ENCODE results near the gene AGBL4.
A peak's percentile ranks its signal among the peaks of the same experiment; 100 is the strongest.
"Not testable (repeated sequence)": the region's sequence is repeated elsewhere in the genome, so short reads cannot be mapped to it uniquely, and the experiment has no call there.

AGBL4 gene

GRCh38 chr1:50023292-50024159 is at the start of gene AGBL4:
Gene AGBL4 (minus strand): TSS chr1:50023954.
- ATAC-seq (peak; percentile 60), DNase-seq (no peak)
- Mint-ChIP-seq H3K9me3 (peaks cover 0 to 9% of the 10 kb centered on the region in 2 donors), H3K27me3 (peaks cover 6% of the 10 kb centered on the region), H3K4me1 (peaks cover 6% of the 10 kb centered on the region), H3K27ac (no peak within 1 kb of the TSS), H3K4me3 (peak within 1 kb of the TSS; percentile 17 to 30)

GRCh38 chr1:50066806-50067205 is 43.1 kb upstream of the AGBL4 start:
- Mint-ChIP-seq H3K27me3 (peaks cover 9% of the 10 kb centered on the region), H3K27ac (no peak overlapping the region), H3K4me3 (no peak overlapping the region), H3K9me3 (peaks cover 0 to 7% of the 10 kb centered on the region in 2 donors), H3K4me1 (no peaks in the 10 kb centered on the region)
- ATAC-seq (no peak), DNase-seq (no peak)

DNA sequence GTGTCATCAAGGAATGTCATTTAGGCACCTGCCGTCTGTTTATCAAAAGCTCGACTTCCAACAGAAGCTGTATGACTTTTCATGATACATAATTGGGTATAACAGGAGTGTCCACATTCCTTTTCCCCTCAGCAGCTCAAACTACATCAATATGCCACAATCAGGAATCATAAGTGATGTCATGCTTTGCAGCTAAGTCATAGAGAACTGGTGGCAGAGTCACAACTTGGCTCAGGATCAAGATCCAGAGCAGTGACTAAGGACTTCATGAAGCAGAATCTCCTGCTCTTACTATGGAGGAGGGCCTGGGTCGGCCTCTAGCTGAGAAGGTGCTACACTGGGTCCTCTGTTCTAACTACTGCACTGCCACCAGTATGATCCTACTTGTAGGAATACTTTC is 36.5 kb upstream of the AGBL4 start:
- Mint-ChIP-seq H3K4me1 (no peaks in the 10 kb centered on the region), H3K9me3 (no peaks in the 10 kb centered on the region), H3K27me3 (no peaks in the 10 kb centered on the region), H3K4me3 (no peak overlapping the region), H3K27ac (no peak overlapping the region)
- ATAC-seq (no peak), DNase-seq (no peak)

DNA sequence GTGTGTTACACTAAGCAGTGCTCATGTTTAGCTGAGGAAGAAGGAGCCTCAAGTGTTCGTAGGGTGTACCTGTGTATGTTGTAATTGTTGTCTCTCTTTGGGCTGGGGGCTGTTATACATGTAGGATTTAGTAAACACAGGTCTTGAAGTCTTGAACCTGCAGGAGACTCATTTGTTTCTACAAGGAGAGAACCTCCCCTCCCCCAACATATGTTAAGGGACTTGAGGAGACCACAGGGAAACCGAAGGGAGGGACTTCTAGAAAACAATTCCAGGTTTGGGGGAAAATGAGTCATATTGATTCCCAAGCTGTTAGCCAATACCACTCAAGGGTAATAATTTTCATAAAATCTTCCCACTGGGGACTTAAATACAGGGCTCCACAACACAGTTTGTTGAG is 25.0 kb upstream of the AGBL4 start:
- DNase-seq (no peak), ATAC-seq (no peak)
- H3K9me3 Mint-ChIP-seq, result no peaks in the 10 kb centered on the region
- no peak overlapping the region for H3K4me3 Mint-ChIP-seq
- H3K27ac Mint-ChIP-seq, result no peak overlapping the region
- no peaks in the 10 kb centered on the region for H3K4me1 Mint-ChIP-seq
- peaks cover 38% of the 10 kb centered on the region for H3K27me3 Mint-ChIP-seq

GRCh38 chr1:50047916-50048694 is 24.4 kb upstream of the AGBL4 start:
- H3K4me3 Mint-ChIP-seq, result peak overlapping the region in 1 of 2 donors; percentile 41
- peaks cover 39% of the 10 kb centered on the region for H3K27me3 Mint-ChIP-seq
- H3K9me3 Mint-ChIP-seq, result no peaks in the 10 kb centered on the region
- ATAC-seq (peak; percentile 46), DNase-seq (no peak)
- H3K4me1 Mint-ChIP-seq, result no peaks in the 10 kb centered on the region
- H3K27ac Mint-ChIP-seq, result no peak overlapping the region

- DNase-seq (no peak), ATAC-seq (no peak)
- no peak overlapping the region for H3K27ac Mint-ChIP-seq
- no peak overlapping the region for H3K4me3 Mint-ChIP-seq
- no peaks in the 10 kb centered on the region for H3K4me1 Mint-ChIP-seq
- H3K27me3 Mint-ChIP-seq, result peaks cover 25% of the 10 kb centered on the region
- peaks cover 7% of the 10 kb centered on the region in 2 donors for H3K9me3 Mint-ChIP-seq
These were observed 14.6 kb upstream of the AGBL4 start for GRCh38 chr1:50038237-50038809.

DNA sequence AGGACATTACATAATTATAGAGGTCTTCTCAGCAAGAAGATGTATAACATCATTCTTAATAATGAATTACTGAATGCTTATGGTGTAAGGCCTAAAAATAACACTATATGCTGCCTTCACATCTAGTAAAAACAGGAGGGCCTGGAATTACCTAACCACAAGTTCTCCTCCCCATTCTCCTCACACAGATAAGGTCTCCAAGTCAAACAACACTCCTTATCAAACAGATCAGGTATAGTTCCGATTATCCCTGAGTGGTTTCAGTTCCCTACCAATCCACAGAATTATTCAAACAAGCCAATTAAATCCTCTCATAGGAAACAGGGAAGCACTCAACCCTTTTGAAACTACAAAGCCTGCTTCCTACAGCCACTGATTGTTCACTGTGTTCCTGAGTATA is 4.0 kb upstream of the AGBL4 start:
- no peak overlapping the region for H3K4me3 Mint-ChIP-seq
- peaks cover 6% of the 10 kb centered on the region for H3K4me1 Mint-ChIP-seq
- DNase-seq (no peak), ATAC-seq (no peak)
- peaks cover 6% of the 10 kb centered on the region for H3K27me3 Mint-ChIP-seq
- no peak overlapping the region for H3K27ac Mint-ChIP-seq
- peaks cover 0 to 9% of the 10 kb centered on the region in 2 donors for H3K9me3 Mint-ChIP-seq

DNA sequence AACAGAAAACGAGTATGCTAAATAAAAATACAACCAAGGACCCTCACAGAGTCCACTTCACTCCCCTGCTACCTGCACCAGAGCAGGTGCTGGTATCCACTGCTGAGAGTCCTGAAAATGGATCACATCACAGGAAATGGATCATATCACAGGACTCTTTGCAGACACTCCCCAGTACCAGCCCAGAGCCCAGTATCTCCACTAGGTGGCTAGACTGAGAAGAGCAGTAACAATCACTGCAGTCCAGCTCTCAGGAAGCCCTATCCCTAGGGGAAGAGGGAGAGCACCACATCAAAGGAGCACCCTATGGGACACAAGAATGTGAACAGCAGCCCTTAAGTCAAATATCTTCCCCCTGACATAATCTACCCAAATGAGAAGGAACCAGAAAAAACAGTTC is 28.0 kb downstream of the AGBL4 start:
- Mint-ChIP-seq H3K27me3 (no peaks in the 10 kb centered on the region), H3K9me3 (peaks cover 16 to 47% of the 10 kb centered on the region in 2 donors), H3K4me1 (no peaks in the 10 kb centered on the region), H3K4me3 (no peak overlapping the region), H3K27ac (no peak overlapping the region)
- ATAC-seq, result no peak
- DNase-seq, result no peak

DNA sequence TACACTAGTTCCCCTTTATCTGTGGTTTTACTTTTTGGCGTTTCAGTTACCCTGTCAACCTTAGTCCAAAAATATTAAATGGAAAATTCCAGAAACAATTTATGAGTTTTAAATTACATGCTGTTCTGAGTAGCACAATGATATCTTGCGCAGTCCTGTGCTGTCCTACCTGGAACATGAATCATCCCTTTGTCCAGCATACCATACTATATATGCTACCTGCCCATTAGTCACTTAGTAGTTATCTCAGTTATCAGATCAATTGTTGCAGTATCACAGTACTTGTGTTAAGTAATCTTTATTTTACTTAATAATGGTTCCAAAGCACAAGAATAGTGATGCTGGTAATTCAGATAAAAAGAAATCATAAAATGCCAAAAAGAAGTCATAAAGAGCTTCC is 52.7 kb downstream of the AGBL4 start:
- Mint-ChIP-seq H3K27ac (no peak overlapping the region), H3K27me3 (no peaks in the 10 kb centered on the region), H3K4me1 (no peaks in the 10 kb centered on the region), H3K4me3 (no peak overlapping the region), H3K9me3 (no peaks in the 10 kb centered on the region)
- ATAC-seq, result no peak
- no peak for DNase-seq

- no peak for ATAC-seq
- H3K27me3 Mint-ChIP-seq, result no peaks in the 10 kb centered on the region
- DNase-seq, result no peak
- no peak overlapping the region for H3K4me3 Mint-ChIP-seq
- H3K4me1 Mint-ChIP-seq, result no peaks in the 10 kb centered on the region
- H3K9me3 Mint-ChIP-seq, result peaks cover 0 to 11% of the 10 kb centered on the region in 2 donors
- H3K27ac Mint-ChIP-seq, result no peak overlapping the region
These were observed 72.4 kb downstream of the AGBL4 start for GRCh38 chr1:49951385-49951784.

DNA sequence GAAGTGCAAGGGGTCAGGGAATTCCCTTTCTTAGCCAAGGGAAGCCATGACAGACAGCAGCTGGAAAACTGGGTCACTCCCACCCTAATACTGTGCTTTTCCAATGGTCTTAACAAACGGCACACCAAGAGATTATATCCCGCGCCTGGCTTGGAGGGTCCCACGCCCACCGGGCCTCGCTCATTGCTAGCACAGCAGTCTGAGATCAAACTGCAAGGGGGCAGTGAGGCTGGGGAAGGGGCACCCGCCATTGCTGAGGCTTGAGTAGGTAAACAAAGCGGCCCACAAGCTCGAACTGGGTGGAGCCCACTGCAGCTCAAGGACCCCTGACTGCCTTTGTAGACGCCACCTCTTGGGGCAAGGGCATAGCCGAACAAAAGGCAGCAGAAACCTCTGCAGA is 108.5 kb downstream of the AGBL4 start:
- not testable (repeated sequence) for H3K4me1 Mint-ChIP-seq, H3K27ac Mint-ChIP-seq, ATAC-seq, DNase-seq, H3K4me3 Mint-ChIP-seq, H3K27me3 Mint-ChIP-seq
- peaks cover 7 to 20% of the 10 kb centered on the region in 2 donors for H3K9me3 Mint-ChIP-seq

- Mint-ChIP-seq H3K27me3 (no peaks in the 10 kb centered on the region), H3K9me3 (peaks cover 0 to 5% of the 10 kb centered on the region in 2 donors), H3K27ac (no peak overlapping the region), H3K4me1 (no peaks in the 10 kb centered on the region), H3K4me3 (no peak overlapping the region)
- ATAC-seq (no peak), DNase-seq (no peak)
These were observed 117.4 kb downstream of the AGBL4 start for GRCh38 chr1:49906365-49906764.

- ATAC-seq (no peak), DNase-seq (no peak)
- H3K9me3 Mint-ChIP-seq, result peaks cover 8 to 24% of the 10 kb centered on the region in 2 donors
- no peaks in the 10 kb centered on the region for H3K4me1 Mint-ChIP-seq
- no peaks in the 10 kb centered on the region for H3K27me3 Mint-ChIP-seq
- H3K27ac Mint-ChIP-seq, result no peak overlapping the region
- H3K4me3 Mint-ChIP-seq, result no peak overlapping the region
These were observed 159.2 kb downstream of the AGBL4 start for GRCh38 chr1:49864581-49864980.

DNA sequence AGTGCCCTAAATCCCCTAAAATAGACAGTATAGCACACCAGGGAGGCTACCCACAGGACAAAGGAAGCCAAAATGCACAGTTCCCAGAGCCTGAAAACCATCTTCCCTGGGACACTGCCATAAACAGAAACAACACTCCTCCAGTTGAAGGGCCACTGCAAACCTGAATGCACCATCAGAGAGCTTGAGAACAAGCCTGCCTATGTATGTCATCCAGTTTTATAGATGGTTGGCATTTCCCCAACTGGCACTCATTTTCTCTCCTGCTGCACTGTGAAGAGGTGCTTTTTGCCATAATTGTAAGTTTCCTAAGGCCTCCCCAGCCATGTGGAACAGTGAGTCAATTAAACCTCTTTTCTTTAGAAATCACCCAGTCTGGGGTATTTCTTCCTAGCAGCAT is 169.0 kb downstream of the AGBL4 start:
- Mint-ChIP-seq H3K9me3 (peaks cover 4 to 5% of the 10 kb centered on the region in 2 donors), H3K4me3 (no peak overlapping the region), H3K4me1 (no peaks in the 10 kb centered on the region), H3K27me3 (no peaks in the 10 kb centered on the region), H3K27ac (no peak overlapping the region)
- ATAC-seq (no peak), DNase-seq (no peak)

GRCh38 chr1:49842596-49842995 is 181.2 kb downstream of the AGBL4 start:
- Mint-ChIP-seq H3K27me3 (no peaks in the 10 kb centered on the region), H3K27ac (no peak overlapping the region), H3K4me3 (no peak overlapping the region), H3K4me1 (no peaks in the 10 kb centered on the region), H3K9me3 (peaks cover 24 to 58% of the 10 kb centered on the region in 2 donors)
- ATAC-seq, result no peak
- DNase-seq, result no peak

GRCh38 chr1:49841767-49842166 is 182.0 kb downstream of the AGBL4 start:
- H3K9me3 Mint-ChIP-seq, result peaks cover 24 to 58% of the 10 kb centered on the region in 2 donors
- H3K27me3 Mint-ChIP-seq, result no peaks in the 10 kb centered on the region
- DNase-seq (no peak), ATAC-seq (no peak)
- no peak overlapping the region for H3K27ac Mint-ChIP-seq
- H3K4me1 Mint-ChIP-seq, result no peaks in the 10 kb centered on the region
- H3K4me3 Mint-ChIP-seq, result no peak overlapping the region

Measured in stimulated activated naive CD8-positive, alpha-beta T cell treated with anti-CD3 and anti-CD28 coated beads, Interleukin-15, amount 100 ng/mL, for 72 hours (primary cell).